Tibial artery (tissue), 4 donors: ENCODE measurements around the gene LMOD3.

Source experiments
- DNase-seq, 2 donors: peaks; one replicate each; pipeline ENCODE4 v3.0.0-alpha.2; 2019
- H3K27ac ChIP-seq, 2 donors: fragments of 200-600 bp; sonication (generic) in 1 of 2; 1 replicate in 1 of 2; 2 replicates in 1 of 2; pipeline ENCODE4 v1.5.1; 2018 to 2019; ENCODE audit warnings: mild to moderate bottlenecking in 1 of 2
- H3K27me3 ChIP-seq, 2 donors: fragments of 200-600 bp; sonication (generic) in 1 of 2; one replicate each; pipeline versions ENCODE4 v1.5.1 to v1.6.0; 2016 to 2019
- H3K36me3 ChIP-seq, 3 donors: fragments of 200-600 bp; sonication (generic) in 2 of 3; one replicate each; pipeline ENCODE4 v1.5.1; 2016 to 2019; ENCODE audit warnings: mild to moderate bottlenecking in 2 of 3
- H3K4me1 ChIP-seq, 4 donors: fragments of 200-600 bp; sonication (generic) in 2 of 4; 1 replicate in 3 of 4; 2 replicates in 1 of 4; pipeline ENCODE4 v1.5.1; 2016 to 2019
- H3K4me3 ChIP-seq, 2 donors: fragments of 200-600 bp; sonication (generic) in 1 of 2; 1 replicate in 1 of 2; 2 replicates in 1 of 2; pipeline ENCODE4 v1.5.1; 2018 to 2019; ENCODE audit warnings: mild to moderate bottlenecking in 2 of 2
- H3K9me3 ChIP-seq, 3 donors: fragments of 200-600 bp; sonication (generic) in 1 of 3; one replicate each; pipeline ENCODE4 v1.5.1; 2016 to 2019
- CTCF ChIP-seq, 2 experiments: fragments of 200-600 bp in 1 of 2; fragments of 450-650 bp in 1 of 2; IDR thresholded peaks; one replicate each; pipeline ENCODE4 v1.5.1; 2017 to 2019; ENCODE audit warnings: antibody characterized with exemption in 2 of 2, mild to moderate bottlenecking in 1 of 2, moderate library complexity in 1 of 2
- intact Hi-C: fragments of 100-400 bp; cut with DNase I; formaldehyde crosslinking; loops from one replicate; pipeline ENCODE4 v1.15.0; 2023; ENCODE audit warnings: low total_unique reads

The LMOD3 gene

GRCh38 chr3:69103123-69103522 is 19.3 kb downstream of the LMOD3 start:
- DNase-seq: no peak
- intact Hi-C loops: no loop called here
- no peak for TF ChIP-seq CTCF (IDR thresholded peaks at IDR 0.05)
- Histone ChIP-seq H3K27ac (no peak overlapping the region), H3K9me3 (no peaks in the 10 kb centered on the region), H3K36me3 (peaks cover 24 to 44% (median 31%) of the 10 kb centered on the region in 3 donors), H3K4me3 (no peak overlapping the region), H3K27me3 (no peaks in the 10 kb centered on the region), H3K4me1 (peaks cover 0 to 48% (median 13%) of the 10 kb centered on the region in 4 donors)

- H3K36me3 ChIP-seq: peaks cover 24 to 44% (median 31%) of the 10 kb centered on the region in 3 donors
- H3K4me3 ChIP-seq: no peak overlapping the region
- intact Hi-C loops: no loop called here
- H3K27ac ChIP-seq: no peak overlapping the region
- peaks cover 0 to 55% (median 16%) of the 10 kb centered on the region in 4 donors for H3K4me1 ChIP-seq
- H3K27me3 ChIP-seq: no peaks in the 10 kb centered on the region
- DNase-seq: no peak
- no peak for TF ChIP-seq CTCF (IDR thresholded peaks at IDR 0.05)
- H3K9me3 ChIP-seq: no peaks in the 10 kb centered on the region
Measured at GRCh38 chr3:69102384-69102783, 20.0 kb downstream of the LMOD3 start.

GRCh38 chr3:69099576-69099975 is 22.8 kb downstream of the LMOD3 start:
- intact Hi-C loops: no loop called here
- H3K36me3 ChIP-seq: peaks cover 24 to 31% (median 28%) of the 10 kb centered on the region in 3 donors
- no peak overlapping the region for H3K27ac ChIP-seq
- H3K9me3 ChIP-seq: no peaks in the 10 kb centered on the region
- H3K4me3 ChIP-seq: no peak overlapping the region
- peaks cover 0 to 67% (median 31%) of the 10 kb centered on the region in 4 donors for H3K4me1 ChIP-seq
- no peaks in the 10 kb centered on the region for H3K27me3 ChIP-seq
- no peak for TF ChIP-seq CTCF (IDR thresholded peaks at IDR 0.05)
- no peak for DNase-seq

GRCh38 chr3:69097407-69098086 is 24.8 kb downstream of the LMOD3 start:
- Histone ChIP-seq H3K9me3 (no peaks in the 10 kb centered on the region), H3K27me3 (no peaks in the 10 kb centered on the region), H3K36me3 (peaks cover 10 to 11% (median 10%) of the 10 kb centered on the region in 3 donors), H3K4me1 (peaks cover 0 to 87% (median 48%) of the 10 kb centered on the region in 4 donors), H3K27ac (peak overlapping the region in 1 of 2 donors; percentile 23), H3K4me3 (no peak overlapping the region)
- intact Hi-C loops: no loop called here
- no peak for DNase-seq
- no peak for TF ChIP-seq CTCF (IDR thresholded peaks at IDR 0.05)

GRCh38 chr3:69096299-69096698 is 26.1 kb downstream of the LMOD3 start:
- no peak for DNase-seq

More at GRCh38 chr3:69096299-69096698, 26.1 kb downstream of the LMOD3 start:
- H3K27ac ChIP-seq: peak overlapping the region; percentile 74 to 75
- intact Hi-C loops: no loop called here
- no peaks in the 10 kb centered on the region for H3K27me3 ChIP-seq
- H3K4me3 ChIP-seq: no peak overlapping the region
- peaks cover 0 to 97% (median 61%) of the 10 kb centered on the region in 4 donors for H3K4me1 ChIP-seq
- H3K36me3 ChIP-seq: no peaks in the 10 kb centered on the region
- no peak for TF ChIP-seq CTCF (IDR thresholded peaks at IDR 0.05)
- no peaks in the 10 kb centered on the region for H3K9me3 ChIP-seq
